ENCODE results near the gene ST14. TPM values are rescaled to one million over a fixed set of nuclear protein-coding genes. Genes with fewer than 3 reads are reported as not detected.

The ST14 gene
- total and polyA plus RNA-seq, 11 donors = 0.37 to 13.0 (median 1.3) TPM

DNA sequence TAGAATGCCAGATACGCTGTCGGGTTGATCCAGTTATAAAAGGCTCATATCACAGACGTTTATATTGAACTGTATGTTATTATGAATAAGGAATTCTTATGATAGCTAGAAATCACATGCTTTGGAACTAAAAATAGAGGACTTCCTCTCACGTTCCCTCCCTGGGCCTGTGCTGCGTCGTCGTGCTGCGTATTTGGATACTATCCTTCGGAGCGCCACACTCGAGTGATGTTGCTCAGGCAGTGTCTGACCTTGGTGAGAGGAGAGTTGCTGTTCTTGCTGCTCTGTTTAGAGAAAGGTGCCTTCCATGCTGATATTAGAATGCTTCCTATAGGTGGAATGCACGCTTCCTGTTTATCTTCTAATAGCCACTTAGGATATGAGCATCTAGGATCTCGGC is 20.2 kb upstream of the ST14 start:
- Histone ChIP-seq H3K4me1 (peaks cover 0 to 35% (median 12%) of the 10 kb centered on the region in 12 donors), H3K9me3 (no peaks in the 10 kb centered on the region), H3K27me3 (no peaks in the 10 kb centered on the region), H3K4me3 (no peak overlapping the region), H3K27ac (peak overlapping the region in 9 of 12 donors; percentile 13 to 72 (median 33)), H3K36me3 (peaks cover 0 to 89% (median 57%) of the 10 kb centered on the region in 9 donors)
- ATAC-seq (peak; percentile 49 to 81 (median 78)), DNase-seq (peak in 2 of 5 donors; percentile 30 to 68)
- TF ChIP-seq, protein P1, sequence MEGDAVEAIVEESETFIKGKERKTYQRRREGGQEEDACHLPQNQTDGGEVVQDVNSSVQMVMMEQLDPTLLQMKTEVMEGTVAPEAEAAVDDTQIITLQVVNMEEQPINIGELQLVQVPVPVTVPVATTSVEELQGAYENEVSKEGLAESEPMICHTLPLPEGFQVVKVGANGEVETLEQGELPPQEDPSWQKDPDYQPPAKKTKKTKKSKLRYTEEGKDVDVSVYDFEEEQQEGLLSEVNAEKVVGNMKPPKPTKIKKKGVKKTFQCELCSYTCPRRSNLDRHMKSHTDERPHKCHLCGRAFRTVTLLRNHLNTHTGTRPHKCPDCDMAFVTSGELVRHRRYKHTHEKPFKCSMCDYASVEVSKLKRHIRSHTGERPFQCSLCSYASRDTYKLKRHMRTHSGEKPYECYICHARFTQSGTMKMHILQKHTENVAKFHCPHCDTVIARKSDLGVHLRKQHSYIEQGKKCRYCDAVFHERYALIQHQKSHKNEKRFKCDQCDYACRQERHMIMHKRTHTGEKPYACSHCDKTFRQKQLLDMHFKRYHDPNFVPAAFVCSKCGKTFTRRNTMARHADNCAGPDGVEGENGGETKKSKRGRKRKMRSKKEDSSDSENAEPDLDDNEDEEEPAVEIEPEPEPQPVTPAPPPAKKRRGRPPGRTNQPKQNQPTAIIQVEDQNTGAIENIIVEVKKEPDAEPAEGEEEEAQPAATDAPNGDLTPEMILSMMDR (IDR thresholded peaks at IDR 0.05) = no peak
- no peak for TF ChIP-seq POLR2A (IDR thresholded peaks at IDR 0.05)
- intact Hi-C loops (cut with DNase I) = loop anchor here in 1 of 10 donors (10.0 kb wide), 1 partner anchor 145 kb away; no protein-coding TSS in a partner anchor
- WGBS, 4 donors = 44 to 60% (median 48%) methylated on average over 13 of the region's 13 CpGs

DNA sequence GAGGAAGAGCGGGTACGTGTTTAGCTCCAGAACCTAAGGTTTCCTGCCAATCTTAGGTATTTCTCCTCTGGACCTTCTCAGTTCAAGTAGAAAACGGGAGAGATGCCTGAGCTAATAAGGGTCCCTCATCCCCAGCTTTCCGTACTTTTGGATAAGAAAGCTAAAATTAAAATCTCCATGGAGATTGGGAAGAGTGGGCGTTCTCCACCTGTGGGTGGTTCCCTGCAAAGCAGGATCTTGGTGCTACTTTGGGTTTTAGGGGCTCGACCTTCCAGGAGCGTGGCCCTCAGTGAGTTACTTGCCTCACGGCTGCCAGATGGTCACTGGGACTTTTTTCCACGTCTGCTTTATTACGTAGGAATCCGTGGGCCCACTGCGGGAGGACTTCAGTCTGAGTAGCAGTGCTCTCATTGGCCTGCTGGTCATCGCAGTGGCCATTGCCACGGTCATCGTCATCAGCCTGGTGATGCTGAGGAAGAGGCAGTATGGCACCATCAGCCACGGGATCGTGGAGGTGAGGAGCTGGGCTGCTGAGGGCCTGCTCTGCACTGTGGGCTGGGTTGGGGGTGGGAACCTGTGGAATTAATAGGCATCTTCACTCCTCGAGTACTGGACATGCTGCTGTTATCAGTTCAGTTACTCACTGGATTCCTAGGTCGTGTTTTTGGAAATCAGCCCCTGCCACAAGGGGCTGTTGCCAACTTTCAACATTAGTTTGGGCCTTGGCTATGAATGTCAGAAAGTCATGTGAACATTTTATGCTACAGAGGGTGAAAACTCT is 17.8 kb upstream of the ST14 start:
- 72 to 81% (median 77%) methylated on average over 16 to 19 of the region's 19 CpGs for WGBS, 4 donors
- H3K27me3 ChIP-seq = no peaks in the 10 kb centered on the region
- H3K27ac ChIP-seq = peak overlapping the region in 7 of 12 donors; percentile 4 to 56 (median 38)
- peaks cover 0 to 80% (median 57%) of the 10 kb centered on the region in 9 donors for H3K36me3 ChIP-seq
- intact Hi-C loops (cut with DNase I) = no loop called here
- peaks cover 0 to 56% (median 23%) of the 10 kb centered on the region in 12 donors for H3K4me1 ChIP-seq
- TF ChIP-seq, protein P1 (IDR thresholded peaks at IDR 0.05) = no peak
- TF ChIP-seq POLR2A (IDR thresholded peaks at IDR 0.05) = no peak
- peak; percentile 47 to 68 (median 59) for ATAC-seq
- H3K9me3 ChIP-seq = no peaks in the 10 kb centered on the region
- peak in 1 of 5 donors; percentile 38 for DNase-seq
- no peak overlapping the region for H3K4me3 ChIP-seq

DNA sequence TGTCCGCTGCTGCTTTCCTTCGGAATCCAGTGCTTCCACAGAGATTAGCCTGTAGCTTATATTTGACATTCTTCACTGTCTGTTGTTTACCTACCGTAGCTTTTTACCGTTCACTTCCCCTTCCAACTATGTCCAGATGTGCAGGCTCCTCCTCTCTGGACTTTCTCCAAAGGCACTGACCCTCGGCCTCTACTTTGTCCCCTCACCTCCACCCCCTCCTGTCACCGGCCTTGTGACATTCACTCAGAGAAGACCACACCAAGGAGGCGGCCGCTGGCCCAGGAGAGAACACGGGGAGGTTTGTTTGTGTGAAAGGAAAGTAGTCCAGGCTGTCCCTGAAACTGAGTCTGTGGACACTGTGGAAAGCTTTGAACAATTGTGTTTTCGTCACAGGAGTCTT is 15.4 kb upstream of the ST14 start:
- Histone ChIP-seq H3K9me3 (no peaks in the 10 kb centered on the region), H3K27ac (no peak overlapping the region), H3K4me1 (peaks cover 0 to 62% (median 25%) of the 10 kb centered on the region in 12 donors), H3K36me3 (peaks cover 0 to 63% (median 46%) of the 10 kb centered on the region in 9 donors), H3K27me3 (no peaks in the 10 kb centered on the region), H3K4me3 (no peak overlapping the region)
- intact Hi-C loops (cut with DNase I) = no loop called here
- no peak for ATAC-seq
- no peak for TF ChIP-seq POLR2A (IDR thresholded peaks at IDR 0.05)
- TF ChIP-seq, protein P1 (IDR thresholded peaks at IDR 0.05) = no peak
- 75 to 81% (median 79%) methylated on average over 10 of the region's 10 CpGs for WGBS, 4 donors
- DNase-seq = no peak

DNA sequence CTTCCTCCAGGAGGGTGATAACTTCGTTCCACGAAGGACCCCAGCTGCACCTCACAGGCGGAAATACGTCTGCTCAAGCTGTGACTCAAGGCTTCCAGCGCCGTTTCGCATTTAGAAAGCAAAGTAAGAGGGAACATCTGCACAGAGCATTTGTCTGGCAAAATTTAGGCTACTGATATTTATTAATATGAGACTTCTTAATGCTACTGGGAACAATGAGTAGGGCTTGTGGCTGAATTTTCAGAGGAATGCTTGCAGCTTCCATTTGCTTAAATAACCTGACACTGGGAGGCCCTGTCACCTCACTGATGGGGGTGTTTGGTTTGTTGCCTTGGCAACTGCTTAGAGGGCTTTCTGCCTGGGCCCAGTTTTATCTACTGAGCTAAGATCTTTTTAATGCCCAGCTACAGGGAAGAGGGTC is 14.7 kb upstream of the ST14 start:
- peaks cover 0 to 56% (median 22%) of the 10 kb centered on the region in 12 donors for H3K4me1 ChIP-seq
- H3K9me3 ChIP-seq = no peaks in the 10 kb centered on the region
- WGBS, 4 donors = 82 to 87% (median 84%) methylated on average over 7 of the region's 7 CpGs
- TF ChIP-seq, protein P1 (IDR thresholded peaks at IDR 0.05) = no peak
- TF ChIP-seq POLR2A (IDR thresholded peaks at IDR 0.05) = no peak
- DNase-seq (no peak), ATAC-seq (no peak)
- H3K4me3 ChIP-seq = no peak overlapping the region
- peaks cover 0 to 58% (median 46%) of the 10 kb centered on the region in 9 donors for H3K36me3 ChIP-seq
- intact Hi-C loops (cut with DNase I) = no loop called here
- H3K27me3 ChIP-seq = no peaks in the 10 kb centered on the region
- peak overlapping the region in 1 of 12 donors; percentile 77 for H3K27ac ChIP-seq

Data from heart left ventricle (tissue), 16 donors.